Measurements from ENCODE around the gene CARMIL3.

Gene CARMIL3

DNA sequence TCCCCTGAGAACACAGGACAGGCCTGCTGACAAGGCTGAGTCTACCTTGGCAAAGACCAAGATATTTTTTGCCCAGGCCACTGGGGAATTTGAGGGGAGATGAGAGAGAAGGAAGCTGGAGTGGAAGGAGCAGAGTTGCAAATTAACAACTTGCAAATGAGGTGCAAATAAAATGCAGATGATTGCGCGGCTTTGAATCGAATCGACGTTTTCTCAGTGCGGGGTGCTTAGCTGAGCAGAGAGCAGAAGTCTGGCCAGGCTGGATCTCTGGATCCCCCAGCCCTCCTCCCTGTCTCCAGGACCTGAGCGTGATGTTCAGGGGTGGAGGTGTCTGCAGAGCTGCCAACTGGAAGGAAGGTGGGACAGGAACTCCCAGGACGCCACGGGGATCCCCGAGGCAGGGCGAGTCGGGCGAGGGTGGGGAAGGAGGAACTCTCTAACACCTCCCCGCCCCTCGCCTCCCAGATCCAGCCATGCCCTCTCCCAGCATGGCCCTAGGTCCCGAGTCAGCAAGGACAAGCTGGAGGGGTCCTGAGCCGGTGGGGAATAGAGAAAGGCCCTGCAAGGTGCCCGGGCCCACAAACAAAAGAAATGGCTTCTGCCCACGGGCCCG is 527 bp upstream of the CARMIL3 start:
- Histone ChIP-seq H3K4me3 (ENCODE audit: low read length, poor library complexity, severe bottlenecking) (peak overlapping the region; percentile 87), H3F3A (ENCODE audit: low read depth) (no peaks in the 10 kb centered on the region), H3K9me2 (replicated peaks; ENCODE audit: low read depth, low read length) (no peaks in the 10 kb centered on the region), H3K4me1 (ENCODE audit: insufficient read depth, low read length, poor library complexity, severe bottlenecking) (peaks cover 17% of the 10 kb centered on the region), H3K79me2 (ENCODE audit: insufficient read depth, low read length) (no peaks in the 10 kb centered on the region), H3K9ac (ENCODE audit: low read depth, low read length, poor library complexity, severe bottlenecking) (peak overlapping the region; percentile 81), H3K27me3 (ENCODE audit: insufficient read depth, low read length, poor library complexity, severe bottlenecking) (no peaks in the 10 kb centered on the region), H3K36me3 (ENCODE audit: insufficient read depth, low read length) (no peaks in the 10 kb centered on the region), H3K4me2 (ENCODE audit: low read depth, low read length, poor library complexity, severe bottlenecking) (peak overlapping the region; percentile 100), H2AFZ (ENCODE audit: low read length) (peak overlapping the region; percentile 96), H4K20me1 (ENCODE audit: insufficient read depth, low read length, poor library complexity, severe bottlenecking) (no peaks in the 10 kb centered on the region), H3K9me3 (ENCODE audit: insufficient read depth, low read depth, low read length) (no peaks in the 10 kb centered on the region)
- TF ChIP-seq EZH2phosphoT487 (IDR thresholded peaks at IDR 0.05; ENCODE audit: borderline replicate concordance): no peak
- TF ChIP-seq, protein P1, sequence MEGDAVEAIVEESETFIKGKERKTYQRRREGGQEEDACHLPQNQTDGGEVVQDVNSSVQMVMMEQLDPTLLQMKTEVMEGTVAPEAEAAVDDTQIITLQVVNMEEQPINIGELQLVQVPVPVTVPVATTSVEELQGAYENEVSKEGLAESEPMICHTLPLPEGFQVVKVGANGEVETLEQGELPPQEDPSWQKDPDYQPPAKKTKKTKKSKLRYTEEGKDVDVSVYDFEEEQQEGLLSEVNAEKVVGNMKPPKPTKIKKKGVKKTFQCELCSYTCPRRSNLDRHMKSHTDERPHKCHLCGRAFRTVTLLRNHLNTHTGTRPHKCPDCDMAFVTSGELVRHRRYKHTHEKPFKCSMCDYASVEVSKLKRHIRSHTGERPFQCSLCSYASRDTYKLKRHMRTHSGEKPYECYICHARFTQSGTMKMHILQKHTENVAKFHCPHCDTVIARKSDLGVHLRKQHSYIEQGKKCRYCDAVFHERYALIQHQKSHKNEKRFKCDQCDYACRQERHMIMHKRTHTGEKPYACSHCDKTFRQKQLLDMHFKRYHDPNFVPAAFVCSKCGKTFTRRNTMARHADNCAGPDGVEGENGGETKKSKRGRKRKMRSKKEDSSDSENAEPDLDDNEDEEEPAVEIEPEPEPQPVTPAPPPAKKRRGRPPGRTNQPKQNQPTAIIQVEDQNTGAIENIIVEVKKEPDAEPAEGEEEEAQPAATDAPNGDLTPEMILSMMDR (conservative IDR thresholded peaks at IDR 0.05; ENCODE audit: low read length): no peak

DNA sequence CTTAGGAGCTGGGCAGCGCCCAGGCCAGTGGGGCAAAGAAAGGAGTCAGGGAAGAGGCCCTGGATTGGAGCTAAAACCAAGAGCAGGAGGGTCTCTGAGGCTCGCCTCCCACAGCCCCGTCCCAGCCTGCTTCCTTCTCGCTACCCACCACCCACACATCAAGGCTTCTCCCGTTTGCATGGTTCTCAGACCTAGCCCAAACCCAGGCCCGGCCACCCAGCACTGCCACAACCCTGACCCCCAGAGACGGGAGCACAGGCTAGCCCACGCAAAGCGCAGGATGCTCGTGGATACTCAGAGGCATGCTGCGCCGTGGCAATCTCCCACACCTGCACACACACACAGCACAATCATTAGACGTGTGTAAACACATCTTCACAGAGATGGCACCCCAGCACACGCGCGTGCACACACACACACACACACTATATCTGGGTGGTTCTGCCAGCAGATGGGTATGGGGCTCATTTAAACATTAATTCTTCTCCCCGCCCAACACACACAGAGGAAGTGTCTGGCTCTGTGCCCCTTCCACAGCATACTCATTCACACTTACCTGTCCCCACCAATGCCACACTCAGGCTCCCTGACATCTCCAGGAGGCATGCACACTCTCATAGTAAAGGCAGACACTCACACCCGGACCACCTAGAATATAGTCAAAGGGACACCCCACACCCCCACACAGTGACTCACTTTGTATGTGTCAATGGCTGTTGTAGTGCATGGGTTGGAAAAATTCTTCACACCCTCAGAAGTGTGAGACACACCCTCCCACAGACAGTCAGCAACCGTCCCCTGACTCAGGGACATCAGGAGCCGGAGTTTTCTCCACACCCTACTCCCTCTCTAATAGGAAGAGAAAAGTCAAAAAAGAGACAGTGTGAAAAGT is 1.1 kb downstream of the CARMIL3 start:
- H3K27me3 ChIP-seq (ENCODE audit: insufficient read depth, low read length, poor library complexity, severe bottlenecking): no peaks in the 10 kb centered on the region
- no peaks in the 10 kb centered on the region for H3K36me3 ChIP-seq (ENCODE audit: insufficient read depth, low read length)
- H4K20me1 ChIP-seq (ENCODE audit: insufficient read depth, low read length, poor library complexity, severe bottlenecking): no peaks in the 10 kb centered on the region
- H3F3A ChIP-seq (ENCODE audit: low read depth): no peaks in the 10 kb centered on the region
- no peak overlapping the region for H3K9ac ChIP-seq (ENCODE audit: low read depth, low read length, poor library complexity, severe bottlenecking)
- H2AFZ ChIP-seq (ENCODE audit: low read length): peak overlapping the region; percentile 96; the same call in 1 of the 2 replicates
- TF ChIP-seq, protein P1 (conservative IDR thresholded peaks at IDR 0.05; ENCODE audit: low read length): no peak
- TF ChIP-seq EZH2phosphoT487 (IDR thresholded peaks at IDR 0.05; ENCODE audit: borderline replicate concordance): no peak
- H3K9me3 ChIP-seq (ENCODE audit: insufficient read depth, low read depth, low read length): no peaks in the 10 kb centered on the region
- H3K4me2 ChIP-seq (ENCODE audit: low read depth, low read length, poor library complexity, severe bottlenecking): peak overlapping the region; percentile 100
- peaks cover 17% of the 10 kb centered on the region for H3K4me1 ChIP-seq (ENCODE audit: insufficient read depth, low read length, poor library complexity, severe bottlenecking)
- H3K4me3 ChIP-seq (ENCODE audit: low read length, poor library complexity, severe bottlenecking): peak overlapping the region; percentile 87
- no peaks in the 10 kb centered on the region for H3K79me2 ChIP-seq (ENCODE audit: insufficient read depth, low read length)
- H3K9me2 ChIP-seq (replicated peaks; ENCODE audit: low read depth, low read length): no peaks in the 10 kb centered on the region

DNA sequence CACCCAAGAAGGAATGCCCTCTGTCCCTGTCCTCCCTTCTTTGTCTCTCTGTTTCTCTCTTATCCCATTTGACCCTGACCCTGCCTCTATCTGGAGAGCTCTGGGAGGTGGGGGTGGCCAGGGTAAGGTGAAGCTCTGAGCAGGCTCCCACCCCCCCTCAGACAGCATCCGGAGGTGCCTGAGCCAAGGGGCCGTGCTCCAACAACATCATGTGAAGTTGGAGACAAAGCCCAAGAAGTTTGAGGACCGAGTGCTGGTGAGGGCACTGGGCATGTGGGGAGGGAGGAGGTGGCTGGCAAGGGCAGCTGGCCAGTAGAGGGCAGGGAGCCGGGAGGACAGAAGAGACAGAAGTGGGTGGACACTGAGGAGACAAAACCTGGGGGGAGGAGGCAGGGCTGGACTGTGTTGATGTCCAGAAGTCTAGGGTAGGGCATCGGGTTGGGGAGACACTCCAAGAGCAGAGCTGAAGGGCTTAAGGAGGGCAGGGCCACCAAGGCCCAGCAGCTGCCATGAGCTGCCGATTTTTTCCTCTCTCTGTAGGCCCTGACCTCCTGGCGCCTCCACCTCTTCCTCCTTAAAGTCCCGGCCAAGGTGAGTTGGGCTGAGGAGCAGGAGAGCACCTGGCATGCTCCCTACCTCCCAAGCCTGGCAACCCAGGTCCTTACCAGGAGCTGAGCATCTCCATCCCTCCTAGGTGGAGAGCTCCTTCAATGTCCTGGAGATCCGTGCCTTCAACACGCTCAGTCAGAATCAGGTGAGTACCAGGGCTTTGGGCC is 1.9 kb downstream of the CARMIL3 start:
- TF ChIP-seq EZH2phosphoT487 (IDR thresholded peaks at IDR 0.05; ENCODE audit: borderline replicate concordance): no peak
- TF ChIP-seq, protein P1 (conservative IDR thresholded peaks at IDR 0.05; ENCODE audit: low read length): no peak
- Histone ChIP-seq H3K9ac (ENCODE audit: low read depth, low read length, poor library complexity, severe bottlenecking) (no peak overlapping the region), H3K4me1 (ENCODE audit: insufficient read depth, low read length, poor library complexity, severe bottlenecking) (peaks cover 17% of the 10 kb centered on the region), H4K20me1 (ENCODE audit: insufficient read depth, low read length, poor library complexity, severe bottlenecking) (no peaks in the 10 kb centered on the region), H3K4me2 (ENCODE audit: low read depth, low read length, poor library complexity, severe bottlenecking) (no peak overlapping the region), H2AFZ (ENCODE audit: low read length) (no peak overlapping the region), H3K9me3 (ENCODE audit: insufficient read depth, low read depth, low read length) (no peaks in the 10 kb centered on the region), H3K36me3 (ENCODE audit: insufficient read depth, low read length) (no peaks in the 10 kb centered on the region), H3K4me3 (ENCODE audit: low read length, poor library complexity, severe bottlenecking) (no peak overlapping the region), H3F3A (ENCODE audit: low read depth) (no peaks in the 10 kb centered on the region), H3K27me3 (ENCODE audit: insufficient read depth, low read length, poor library complexity, severe bottlenecking) (no peaks in the 10 kb centered on the region), H3K79me2 (ENCODE audit: insufficient read depth, low read length) (no peaks in the 10 kb centered on the region), H3K9me2 (replicated peaks; ENCODE audit: low read depth, low read length) (no peaks in the 10 kb centered on the region)
